ENCODE data around the gene PEBP1. TPM values are rescaled to one million over a fixed set of nuclear protein-coding genes. Genes with fewer than 3 reads are reported as not detected.
A peak's percentile ranks its signal among the peaks of the same experiment; 100 is the strongest.

The PEBP1 gene
- polyA plus RNA-seq, 1 experiment, result 149 TPM

GRCh38 chr12:118098911-118099671 is 36.8 kb upstream of the PEBP1 start:
- H3K27ac ChIP-seq (ENCODE audit: low read depth, low read length), result no peak overlapping the region
- no peak overlapping the region for H3K4me3 ChIP-seq (ENCODE audit: low read depth, low read length)
- CTCF ChIA-PET, result no interaction called here
- POLR2A ChIA-PET, result no interaction called here
- no peak for DNase-seq (ENCODE audit: low read depth, low spot score)
- no peaks in the 10 kb centered on the region for H3K27me3 ChIP-seq (ENCODE audit: control insufficient read depth, insufficient read depth, low read length)
- TF ChIP-seq CTCF (IDR thresholded peaks at IDR 0.05; ENCODE audit: low read depth, low read length), result no peak
- no peaks in the 10 kb centered on the region; the same call in 1 of the 2 replicates for H3K9me3 ChIP-seq (ENCODE audit: control insufficient read depth, insufficient read depth, low read length)

- Histone ChIP-seq H3K27me3 (ENCODE audit: control insufficient read depth, insufficient read depth, low read length) (no peaks in the 10 kb centered on the region), H3K9me3 (ENCODE audit: control insufficient read depth, insufficient read depth, low read length) (no peaks in the 10 kb centered on the region; the same call in 1 of the 2 replicates), H3K27ac (ENCODE audit: low read depth, low read length) (no peak overlapping the region), H3K4me3 (ENCODE audit: low read depth, low read length) (no peak overlapping the region)
- no peak for DNase-seq (ENCODE audit: low read depth, low spot score)
- CTCF ChIA-PET, result no interaction called here
- POLR2A ChIA-PET, result no interaction called here
- no peak for TF ChIP-seq CTCF (IDR thresholded peaks at IDR 0.05; ENCODE audit: low read depth, low read length)
Measured at GRCh38 chr12:118101051-118101450, 34.9 kb upstream of the PEBP1 start.

- Histone ChIP-seq H3K27me3 (ENCODE audit: control insufficient read depth, insufficient read depth, low read length) (no peaks in the 10 kb centered on the region), H3K4me3 (ENCODE audit: low read depth, low read length) (no peak overlapping the region), H3K27ac (ENCODE audit: low read depth, low read length) (no peak overlapping the region), H3K9me3 (ENCODE audit: control insufficient read depth, insufficient read depth, low read length) (no peaks in the 10 kb centered on the region; the same call in 1 of the 2 replicates)
- TF ChIP-seq CTCF (IDR thresholded peaks at IDR 0.05; ENCODE audit: low read depth, low read length), result no peak
- ChIA-PET CTCF (interaction anchor here (1.5 kb wide), 1 partner anchor 19 kb away, joined by 8 read pairs; no protein-coding TSS in a partner anchor), POLR2A (interaction anchor here (0.6 kb wide), 1 partner anchor 33 kb away, joined by 3 read pairs; no protein-coding TSS in a partner anchor)
- no peak for DNase-seq (ENCODE audit: low read depth, low spot score)
Measured at GRCh38 chr12:118102070-118102469, 33.9 kb upstream of the PEBP1 start.

GRCh38 chr12:118102609-118103008 is 33.3 kb upstream of the PEBP1 start:
- ChIA-PET CTCF (interaction anchor here (1.5 kb wide), 1 partner anchor 18 kb away, joined by 8 read pairs; no protein-coding TSS in a partner anchor), POLR2A (no interaction called here)
- Histone ChIP-seq H3K4me3 (ENCODE audit: low read depth, low read length) (peak overlapping the region; percentile 75), H3K9me3 (ENCODE audit: control insufficient read depth, insufficient read depth, low read length) (no peaks in the 10 kb centered on the region; the same call in 1 of the 2 replicates), H3K27me3 (ENCODE audit: control insufficient read depth, insufficient read depth, low read length) (no peaks in the 10 kb centered on the region), H3K27ac (ENCODE audit: low read depth, low read length) (no peak overlapping the region)
- DNase-seq (ENCODE audit: low read depth, low spot score), result no peak
- TF ChIP-seq CTCF (IDR thresholded peaks at IDR 0.05; ENCODE audit: low read depth, low read length), result no peak

GRCh38 chr12:118103201-118103600 is 32.7 kb upstream of the PEBP1 start:
- no peak for DNase-seq (ENCODE audit: low read depth, low spot score)
- Histone ChIP-seq H3K27ac (ENCODE audit: low read depth, low read length) (peak overlapping the region; percentile 11), H3K9me3 (ENCODE audit: control insufficient read depth, insufficient read depth, low read length) (no peaks in the 10 kb centered on the region; the same call in 1 of the 2 replicates), H3K4me3 (ENCODE audit: low read depth, low read length) (peak overlapping the region; percentile 75), H3K27me3 (ENCODE audit: control insufficient read depth, insufficient read depth, low read length) (no peaks in the 10 kb centered on the region)
- ChIA-PET POLR2A (interaction anchor here (1.4 kb wide), 1 partner anchor 41 kb away, joined by 3 read pairs; no protein-coding TSS in a partner anchor), CTCF (no interaction called here)
- no peak for TF ChIP-seq CTCF (IDR thresholded peaks at IDR 0.05; ENCODE audit: low read depth, low read length)
